A549 (cell line): ENCODE measurements around the gene ANKRD7. TPM values are rescaled to one million over a fixed set of nuclear protein-coding genes. Genes with fewer than 3 reads are reported as not detected.

Experiments used
- ATAC-seq, 2 experiments: fragments of 200-7000 bp in 1 of 2; fragments of >200 bp in 1 of 2; cut with Nextera tagmentation in 1 of 2; cut with Tn5 transposase in 1 of 2; 3 replicates each; pipeline versions ENCODE4 v1.8.0 to v1.9.1; 2018 to 2020; ENCODE audit warnings: mild to moderate bottlenecking in 1 of 2, moderate library complexity in 1 of 2
- CTCF ChIA-PET: fragments of 300-600 bp; sonication (Branson Sonifier 250); formaldehyde crosslinking; extraction: SDS; loops from one replicate; lab custom pipeline; 2021; ENCODE audit warnings: antibody characterized with exemption, inconsistent platforms; lab: Yijun Ruan, JAX
- POLR2A ChIA-PET: fragments of 350-600 bp; formaldehyde crosslinking; extraction: SDS; loops from one replicate; lab custom pipeline; 2021; ENCODE audit warnings: antibody characterized with exemption, inconsistent platforms; lab: Yijun Ruan, JAX
- DNase-seq, 2 experiments: peaks; one replicate each; pipeline versions ENCODE4 v3.0.0 to v3.0.0-alpha.2; 2011 to 2016; ENCODE audit warnings: low read depth in 1 of 2, low spot score in 1 of 2
- FAIRE-seq: peaks from 2 replicates; lab custom pipeline; 2011; peaks lifted over from hg19 to GRCh38; lab: Jason Lieb, UNC
- H3K27ac ChIP-seq, 2 experiments: fragments of >200 bp; sonication (Bioruptor Twin); formaldehyde crosslinking; 3 replicates each; pipeline ENCODE4 v1.5.1; 2016 to 2017
- H3K4me1 ChIP-seq: fragments of >200 bp; sonication (Bioruptor Twin); formaldehyde crosslinking; 3 replicates; pipeline ENCODE4 v1.6.1; 2016
- H3K4me2 ChIP-seq: fragments of >200 bp; sonication (Bioruptor Twin); formaldehyde crosslinking; 3 replicates; pipeline ENCODE4 v1.6.1; 2016
- H3K4me3 ChIP-seq: fragments of >200 bp; sonication (Bioruptor Twin); formaldehyde crosslinking; 3 replicates; pipeline ENCODE4 v1.5.1; 2016
- H3K9me3 ChIP-seq: fragments of >200 bp; sonication (Bioruptor Twin); formaldehyde crosslinking; 3 replicates; pipeline ENCODE4 v1.6.1; 2016
- BHLHE40 ChIP-seq: IDR thresholded peaks from 2 replicates; pipeline ENCODE4 v1.6.1; 2012; ENCODE audit warnings: low read depth, low read length, inconsistent platforms
- CBX2 ChIP-seq: fragments of 200-600 bp; sonication (generic); IDR thresholded peaks from 2 replicates; pipeline ENCODE4 v1.6.1; 2016; ENCODE audit warnings: low read depth, mild to moderate bottlenecking, borderline replicate concordance
- CBX8 ChIP-seq: fragments of 200-600 bp; sonication (generic); IDR thresholded peaks from 2 replicates; pipeline ENCODE4 v1.6.1; 2016
- CEBPB ChIP-seq, 2 experiments: fragments of >200 bp in 1 of 2; sonication (Bioruptor Twin) in 1 of 2; formaldehyde crosslinking in 1 of 2; IDR thresholded peaks; 2 replicates each; pipeline ENCODE4 v1.6.1; 2012 to 2016
- CHD2 ChIP-seq: fragments of 150-350 bp; IDR thresholded peaks from 2 replicates; pipeline ENCODE4 v1.6.1; 2014; ENCODE audit warnings: low read length; ENCODE audit not compliant: partially characterized antibody
- CHD4 ChIP-seq: fragments of 200-600 bp; sonication (generic); IDR thresholded peaks from 2 replicates; pipeline ENCODE4 v1.6.1; 2016; ENCODE audit warnings: antibody characterized with exemption, mild to moderate bottlenecking, borderline replicate concordance
- CTCF ChIP-seq: fragments of >200 bp; sonication (Bioruptor Twin); formaldehyde crosslinking; IDR thresholded peaks from 3 replicates; pipeline ENCODE4 v1.5.1; 2016
- E2F6 ChIP-seq: IDR thresholded peaks from 2 replicates; pipeline ENCODE4 v1.6.1; 2012; ENCODE audit warnings: low read depth, borderline replicate concordance
- EHMT2 ChIP-seq: fragments of 200-600 bp; sonication (generic); IDR thresholded peaks from 2 replicates; pipeline ENCODE4 v1.6.1; 2016; ENCODE audit warnings: antibody characterized with exemption, low read depth, mild to moderate bottlenecking, moderate library complexity
- EP300 ChIP-seq, 2 experiments: fragments of >200 bp; sonication (Bioruptor Twin); formaldehyde crosslinking; IDR thresholded peaks; 2 replicates in 1 of 2; 3 replicates in 1 of 2; pipeline ENCODE4 v1.6.1; 2016 to 2017
- ESRRA ChIP-seq: fragments of 150-350 bp; IDR thresholded peaks from 2 replicates; pipeline ENCODE4 v1.6.1; 2014; ENCODE audit warnings: mild to moderate bottlenecking, low read length, borderline replicate concordance
- HDAC2 ChIP-seq: fragments of 200-600 bp; sonication (generic); IDR thresholded peaks from 2 replicates; pipeline ENCODE4 v1.6.1; 2016
- HOXA7 ChIP-seq: fragments of 250-450 bp; sonication (Bioruptor Pico); IDR thresholded peaks from 2 replicates; pipeline ENCODE4 v1.5.0; 2020; ENCODE audit warnings: mild to moderate bottlenecking, moderate library complexity
- HOXB5 ChIP-seq: fragments of 250-450 bp; sonication (Bioruptor Pico); IDR thresholded peaks from 2 replicates; pipeline ENCODE4 v1.5.0; 2020; ENCODE audit warnings: mild to moderate bottlenecking, moderate library complexity
- MAFK ChIP-seq: fragments of 450-650 bp; IDR thresholded peaks from 2 replicates; pipeline ENCODE4 v1.6.1; 2014; ENCODE audit not compliant: partially characterized antibody
- MYC ChIP-seq: IDR thresholded peaks from 2 replicates; pipeline ENCODE4 v1.6.1; 2012; ENCODE audit warnings: mild to moderate bottlenecking, inconsistent platforms, low read length, improper control_type of control experiment, borderline replicate concordance
- NFE2L2 ChIP-seq: fragments of 150-350 bp; conservative IDR thresholded peaks from 2 replicates; pipeline ENCODE4 v1.6.1; 2014; ENCODE audit warnings: low read length
- NPAS2 ChIP-seq: fragments of 250-450 bp; sonication (Bioruptor Pico); IDR thresholded peaks from 2 replicates; pipeline ENCODE4 v1.8.0; 2022; ENCODE audit warnings: mild to moderate bottlenecking, moderate library complexity, borderline replicate concordance
- NR3C1 ChIP-seq: fragments of >200 bp; sonication (Bioruptor Twin); formaldehyde crosslinking; IDR thresholded peaks from 3 replicates; pipeline ENCODE4 v1.6.1; 2017
- PBX3 ChIP-seq: IDR thresholded peaks from 2 replicates; pipeline ENCODE4 v1.6.1; 2012
- PHF8 ChIP-seq: fragments of 200-600 bp; sonication (generic); IDR thresholded peaks from 2 replicates; pipeline ENCODE4 v1.6.1; 2016; ENCODE audit warnings: low read depth, mild to moderate bottlenecking, antibody characterized with exemption, moderate library complexity, borderline replicate concordance
- POLR2A ChIP-seq: IDR thresholded peaks from 2 replicates; pipeline ENCODE4 v1.6.1; 2012; ENCODE audit warnings: mild to moderate bottlenecking, low read length
- TP53 ChIP-seq: fragments of 250-450 bp; sonication (Bioruptor Pico); IDR thresholded peaks from 2 replicates; pipeline ENCODE4 v1.5.0; 2021; ENCODE audit warnings: mild to moderate bottlenecking, moderate library complexity
- ZC3H11A ChIP-seq: fragments of 450-650 bp; IDR thresholded peaks from 2 replicates; pipeline ENCODE4 v1.6.1; 2014; ENCODE audit warnings: antibody characterized with exemption, mild to moderate bottlenecking
- ZFP36 ChIP-seq: fragments of 450-650 bp; IDR thresholded peaks from 2 replicates; pipeline ENCODE4 v1.6.1; 2014; ENCODE audit warnings: borderline replicate concordance; ENCODE audit not compliant: partially characterized antibody
- WGBS: methylation state at CpG from one replicate; pipeline ENCODE4 v1.1.6; 2017; ENCODE audit errors: missing lambda C conversion rate; 5-methylcytosine and 5-hydroxymethylcytosine counted together
- polyA plus RNA-seq, 4 experiments: library from polyadenylated mRNA; depleted of rRNA in 3 of 4; stranded (reverse); fragments of >200 nt; fragmentation: RNase III in 1 of 4; extraction: RNeasy Plus Mini Kit Qiagen cat#74134 plus additional on column Dnase treatment in 1 of 4; gene quantifications; 2 replicates in 3 of 4; 3 replicates in 1 of 4; pipeline ENCODE4 v1.2.3, GENCODE V29; 2011 to 2017
- TF ChIP-seq, protein P1 (sequence below): fragments of 200-600 bp; sonication (generic); IDR thresholded peaks from 2 replicates; pipeline ENCODE4 v1.6.1; 2016; ENCODE audit warnings: antibody characterized with exemption, mild to moderate bottlenecking, moderate library complexity
- TF ChIP-seq, protein P2 (sequence below): fragments of 250-450 bp; sonication (Bioruptor Pico); IDR thresholded peaks from 2 replicates; pipeline ENCODE4 v1.5.0; 2021; ENCODE audit warnings: mild to moderate bottlenecking, moderate library complexity, borderline replicate concordance

ANKRD7 gene
- polyA plus RNA-seq, 2 of the 4 experiments (the other 2 are of a cell fraction), result 0.59 to 0.70 TPM

GRCh38 chr7:118264836-118265235, 40.3 kb downstream of the ANKRD7 start:
- ChIA-PET CTCF (no interaction called here), POLR2A (no interaction called here)
- ATAC-seq, result no peak
- FAIRE-seq, result no peak
- no peaks in the 10 kb centered on the region for H3K4me1 ChIP-seq
- H3K9me3 ChIP-seq, result no peaks in the 10 kb centered on the region
- no peak overlapping the region for H3K4me2 ChIP-seq
- no peak overlapping the region for H3K4me3 ChIP-seq
- no peak overlapping the region for H3K27ac ChIP-seq
- no peak for DNase-seq
- TF ChIP-seq ESRRA (no peak), EHMT2 (no peak), HDAC2 (no peak), PBX3 (no peak), HOXB5 (CRISPR knock-in tag) (no peak), ZC3H11A (no peak), TP53 (no peak), MYC (no peak), POLR2A (no peak), PHF8 (no peak), CTCF (no peak), CHD4 (no peak), NFE2L2 (no peak)

GRCh38 chr7:118280319-118281012, 56.0 kb downstream of the ANKRD7 start:
- CTCF ChIA-PET, result no interaction called here
- WGBS, result 40% methylated on average over 2 of the region's 2 CpGs
- TF ChIP-seq ZC3H11A, result no peak
- TF ChIP-seq, protein P1, sequence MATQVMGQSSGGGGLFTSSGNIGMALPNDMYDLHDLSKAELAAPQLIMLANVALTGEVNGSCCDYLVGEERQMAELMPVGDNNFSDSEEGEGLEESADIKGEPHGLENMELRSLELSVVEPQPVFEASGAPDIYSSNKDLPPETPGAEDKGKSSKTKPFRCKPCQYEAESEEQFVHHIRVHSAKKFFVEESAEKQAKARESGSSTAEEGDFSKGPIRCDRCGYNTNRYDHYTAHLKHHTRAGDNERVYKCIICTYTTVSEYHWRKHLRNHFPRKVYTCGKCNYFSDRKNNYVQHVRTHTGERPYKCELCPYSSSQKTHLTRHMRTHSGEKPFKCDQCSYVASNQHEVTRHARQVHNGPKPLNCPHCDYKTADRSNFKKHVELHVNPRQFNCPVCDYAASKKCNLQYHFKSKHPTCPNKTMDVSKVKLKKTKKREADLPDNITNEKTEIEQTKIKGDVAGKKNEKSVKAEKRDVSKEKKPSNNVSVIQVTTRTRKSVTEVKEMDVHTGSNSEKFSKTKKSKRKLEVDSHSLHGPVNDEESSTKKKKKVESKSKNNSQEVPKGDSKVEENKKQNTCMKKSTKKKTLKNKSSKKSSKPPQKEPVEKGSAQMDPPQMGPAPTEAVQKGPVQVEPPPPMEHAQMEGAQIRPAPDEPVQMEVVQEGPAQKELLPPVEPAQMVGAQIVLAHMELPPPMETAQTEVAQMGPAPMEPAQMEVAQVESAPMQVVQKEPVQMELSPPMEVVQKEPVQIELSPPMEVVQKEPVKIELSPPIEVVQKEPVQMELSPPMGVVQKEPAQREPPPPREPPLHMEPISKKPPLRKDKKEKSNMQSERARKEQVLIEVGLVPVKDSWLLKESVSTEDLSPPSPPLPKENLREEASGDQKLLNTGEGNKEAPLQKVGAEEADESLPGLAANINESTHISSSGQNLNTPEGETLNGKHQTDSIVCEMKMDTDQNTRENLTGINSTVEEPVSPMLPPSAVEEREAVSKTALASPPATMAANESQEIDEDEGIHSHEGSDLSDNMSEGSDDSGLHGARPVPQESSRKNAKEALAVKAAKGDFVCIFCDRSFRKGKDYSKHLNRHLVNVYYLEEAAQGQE, result no peak
- no peak for TF ChIP-seq EP300 (IDR thresholded peaks at IDR 0.05)
- no peak for TF ChIP-seq BHLHE40
- no peak for TF ChIP-seq CBX2
- TF ChIP-seq, protein P2, sequence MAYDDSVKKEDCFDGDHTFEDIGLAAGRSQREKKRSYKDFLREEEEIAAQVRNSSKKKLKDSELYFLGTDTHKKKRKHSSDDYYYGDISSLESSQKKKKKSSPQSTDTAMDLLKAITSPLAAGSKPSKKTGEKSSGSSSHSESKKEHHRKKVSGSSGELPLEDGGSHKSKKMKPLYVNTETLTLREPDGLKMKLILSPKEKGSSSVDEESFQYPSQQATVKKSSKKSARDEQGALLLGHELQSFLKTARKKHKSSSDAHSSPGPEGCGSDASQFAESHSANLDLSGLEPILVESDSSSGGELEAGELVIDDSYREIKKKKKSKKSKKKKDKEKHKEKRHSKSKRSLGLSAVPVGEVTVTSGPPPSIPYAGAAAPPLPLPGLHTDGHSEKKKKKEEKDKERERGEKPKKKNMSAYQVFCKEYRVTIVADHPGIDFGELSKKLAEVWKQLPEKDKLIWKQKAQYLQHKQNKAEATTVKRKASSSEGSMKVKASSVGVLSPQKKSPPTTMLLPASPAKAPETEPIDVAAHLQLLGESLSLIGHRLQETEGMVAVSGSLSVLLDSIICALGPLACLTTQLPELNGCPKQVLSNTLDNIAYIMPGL, result no peak
- TF ChIP-seq NPAS2 (CRISPR knock-in tag), result no peak
- no peak for TF ChIP-seq ZFP36
- no peak for TF ChIP-seq CEBPB (IDR thresholded peaks at IDR 0.05)
- no peak for TF ChIP-seq CBX8
- TF ChIP-seq E2F6, result no peak
- TF ChIP-seq NR3C1, result no peak
- no peak for TF ChIP-seq CHD2
- TF ChIP-seq HOXA7, result no peak
- no peak for TF ChIP-seq MAFK
- TF ChIP-seq, all 56 proteins: peak for 0
- H3K4me3 ChIP-seq, result no peak overlapping the region
- ATAC-seq (no peak), FAIRE-seq (no peak), DNase-seq (no peak)
- H3K27ac ChIP-seq, result no peak overlapping the region
- H3K9me3 ChIP-seq, result no peaks in the 10 kb centered on the region
- H3K4me2 ChIP-seq, result no peak overlapping the region
- no peaks in the 10 kb centered on the region for H3K4me1 ChIP-seq
- POLR2A ChIA-PET, result no interaction called here
